Fibroblast of the aortic adventitia (primary cell): ENCODE results near the gene PLA2G4B. TPM values are rescaled to one million over a fixed set of nuclear protein-coding genes. Genes with fewer than 3 reads are reported as not detected.
"Not testable (repeated sequence)": the region's sequence is repeated elsewhere in the genome, so short reads cannot be mapped to it uniquely, and the experiment has no call there.

ENCODE experiments used
- DNase-seq: peaks from one replicate; pipeline ENCODE4 v3.0.0-alpha.2; 2010; ENCODE audit warnings: low read depth
- H3K4me3 ChIP-seq: 2 replicates; pipeline ENCODE4 v1.5.1; 2011; ENCODE audit warnings: low read depth, mild to moderate bottlenecking, control low read depth, low read length, moderate library complexity
- CTCF ChIP-seq: IDR thresholded peaks from 2 replicates; pipeline ENCODE4 v1.5.1; 2011; ENCODE audit warnings: mild to moderate bottlenecking, low read length, control low read depth, inconsistent platforms; ENCODE audit not compliant: insufficient read depth
- total RNA-seq: library from RNA; depleted of rRNA; stranded (reverse); fragments of >200 nt; gene quantifications from 2 replicates; pipeline ENCODE4 v1.2.3, GENCODE V29; 2012; ENCODE audit warnings: low replicate concordance

PLA2G4B gene
- total RNA-seq, 1 donor = 0.54 TPM

DNA sequence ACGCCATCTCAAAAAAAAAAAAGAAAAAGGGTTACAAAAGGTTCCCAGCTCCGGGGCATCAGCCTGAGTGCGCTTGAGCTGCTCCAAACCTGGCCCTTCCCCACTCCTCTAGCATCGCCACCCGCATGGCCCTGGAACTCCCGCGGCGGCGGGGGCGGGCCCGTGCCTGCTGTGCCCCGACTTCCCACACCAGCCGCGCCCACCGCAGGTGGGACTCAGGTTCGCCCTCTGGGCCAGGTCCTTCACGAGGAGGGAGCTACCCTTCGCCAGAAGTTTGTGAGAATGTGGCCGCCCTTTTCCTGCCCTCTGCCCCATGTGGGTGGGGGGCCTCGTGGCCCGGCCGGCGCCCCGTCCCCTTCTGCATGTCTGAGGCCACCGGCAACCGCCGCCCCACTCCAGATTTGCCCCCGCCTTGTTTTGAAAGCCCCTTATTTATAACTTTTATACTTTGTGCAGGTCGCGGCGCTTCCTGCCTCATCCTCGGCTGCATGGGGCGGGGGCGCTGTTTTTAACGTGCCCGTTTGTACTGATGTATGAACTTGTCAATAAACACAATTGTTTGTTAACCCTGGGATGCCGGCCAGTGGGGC is 11.3 kb upstream of the PLA2G4B start:
- no peak for DNase-seq
- H3K4me3 ChIP-seq = peak overlapping the region; percentile 61

GRCh38 chr15:41827880-41828806 is 10.5 kb upstream of the PLA2G4B start, which contains the start of gene JMJD7:
TSS of gene JMJD7 (plus strand) at chr15:41828092. CDS start at chr15:41828125, 33 bp downstream.
- no peak for TF ChIP-seq CTCF
- peak within 1 kb of the TSS; percentile 90 for H3K4me3 ChIP-seq
- DNase-seq = peak; percentile 79

More for the DNA sequence above, 11.3 kb upstream of the PLA2G4B start:
- no peak for TF ChIP-seq CTCF

DNA sequence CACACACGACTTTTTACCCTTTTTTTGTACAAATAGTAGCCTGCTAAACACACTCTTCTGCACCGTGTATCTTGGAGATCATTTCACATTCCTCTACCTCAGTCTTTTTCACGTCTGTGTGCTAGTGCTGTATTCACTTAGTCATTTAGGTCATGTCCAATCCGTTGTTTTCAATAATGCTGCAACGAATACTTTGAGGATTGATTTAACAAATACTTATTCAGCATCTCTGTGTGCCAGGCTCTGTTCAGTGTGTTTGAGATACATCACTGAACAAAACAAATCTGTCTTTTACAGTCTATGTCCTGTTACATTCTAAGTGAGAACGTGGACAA is 9.9 kb upstream of the PLA2G4B start:
- peak; percentile 31 for DNase-seq
- no peak for TF ChIP-seq CTCF
- H3K4me3 ChIP-seq = peak overlapping the region; percentile 90

- no peak overlapping the region for H3K4me3 ChIP-seq
- DNase-seq = no peak
- TF ChIP-seq CTCF = no peak
Observed at GRCh38 chr15:41829959-41830646, 8.5 kb upstream of the PLA2G4B start.

GRCh38 chr15:41831291-41831690 is 7.4 kb upstream of the PLA2G4B start:
- H3K4me3 ChIP-seq, DNase-seq: not testable (repeated sequence)

GRCh38 chr15:41832208-41832607 is 6.4 kb upstream of the PLA2G4B start:
- TF ChIP-seq CTCF = no peak

DNA sequence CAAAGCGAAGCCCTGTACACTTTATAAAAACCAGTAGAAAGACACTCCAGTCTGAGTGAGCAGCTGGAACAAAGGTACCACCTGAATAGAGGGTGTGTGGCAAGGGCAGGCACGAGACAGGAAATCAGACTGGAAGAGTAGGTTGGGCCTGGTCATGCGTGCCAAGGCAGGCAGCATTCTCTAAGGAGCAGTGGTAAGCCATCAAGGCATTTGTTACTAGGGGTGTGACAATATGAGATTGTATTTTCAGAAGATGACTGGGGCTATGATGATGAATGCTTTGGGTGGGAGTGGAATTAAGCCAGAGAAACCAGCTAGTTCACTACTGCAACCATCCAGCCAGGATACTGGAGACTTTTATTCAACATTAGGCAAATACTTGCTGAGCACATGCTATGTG is 5.8 kb upstream of the PLA2G4B start:
- no peak for TF ChIP-seq CTCF
- no peak overlapping the region for H3K4me3 ChIP-seq
- DNase-seq = peak; percentile 12

More at GRCh38 chr15:41832208-41832607, 6.4 kb upstream of the PLA2G4B start:
- H3K4me3 ChIP-seq = no peak overlapping the region
- DNase-seq = no peak
